GM12801 (cell line): ENCODE measurements around the gene TRMT1L.

Source experiments
- CTCF ChIP-seq: IDR thresholded peaks from one replicate; pipeline ENCODE4 v1.5.1; 2011; ENCODE audit warnings: control low read depth; ENCODE audit not compliant: insufficient read length; ENCODE audit errors: extremely low read depth

TRMT1L gene

GRCh38 chr1:185069202-185069772 is 87.5 kb downstream of the TRMT1L start:
- TF ChIP-seq CTCF = no peak

GRCh38 chr1:185068341-185068740 is 88.4 kb downstream of the TRMT1L start:
- TF ChIP-seq CTCF = no peak
